ENCODE measurements around the gene PCK2.
A peak's percentile ranks its signal among the peaks of the same experiment; 100 is the strongest.

The PCK2 gene

GRCh38 chr14:24062216-24062980 lies 31.7 kb upstream of the PCK2 start:
- DNase-seq: no peak

DNA sequence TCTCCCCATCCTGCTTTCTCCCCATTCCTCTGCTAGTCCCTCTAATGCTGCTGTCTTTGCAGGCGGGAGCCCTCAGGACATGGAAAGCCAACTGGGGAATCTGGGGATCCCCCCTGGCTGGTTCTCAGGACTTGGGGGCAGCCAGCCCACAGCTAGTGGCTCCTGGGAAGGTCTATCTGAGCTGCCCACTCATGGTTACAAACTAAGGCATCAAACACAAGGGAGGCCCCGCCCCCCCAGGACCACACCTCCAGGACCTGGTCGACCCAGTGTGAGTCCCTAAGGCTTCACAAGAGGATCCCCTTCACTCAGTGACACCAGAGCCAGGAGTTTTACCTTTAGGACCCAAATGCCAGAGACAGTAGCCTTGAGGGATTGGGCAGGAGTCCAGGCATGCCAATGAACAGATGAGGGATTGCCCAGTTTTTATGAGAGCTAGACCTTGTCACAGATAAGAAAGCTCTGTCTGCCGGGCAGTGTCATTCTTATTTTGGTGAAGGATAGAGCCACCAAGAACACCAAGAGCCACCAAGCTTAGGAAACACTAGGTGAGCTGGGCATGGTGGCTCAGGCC lies 30.8 kb upstream of the PCK2 start:
- DNase-seq: no peak

GRCh38 chr14:24064091-24064795 lies 29.9 kb upstream of the PCK2 start:
- DNase-seq: no peak

DNA sequence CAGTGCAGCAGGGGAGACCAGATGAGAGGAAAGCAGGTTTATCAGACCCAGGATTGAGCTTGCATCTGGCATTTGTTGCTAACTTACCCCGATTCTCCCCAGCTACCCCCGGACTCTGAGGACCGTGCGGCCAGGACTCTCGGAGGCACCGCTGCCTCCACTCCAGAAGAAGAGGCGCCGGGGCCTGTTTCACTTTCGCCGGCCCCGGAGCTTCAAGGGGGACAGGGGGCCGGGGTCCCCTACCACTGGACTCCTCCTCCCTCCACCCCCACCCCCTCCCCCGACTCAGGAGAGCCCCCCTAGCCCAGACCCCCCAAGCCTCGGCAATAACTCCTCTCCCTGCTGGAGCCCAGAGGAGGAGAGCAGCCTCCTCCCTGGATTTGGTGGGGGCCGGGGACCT lies 29.3 kb upstream of the PCK2 start:
- DNase-seq: no peak

DNA sequence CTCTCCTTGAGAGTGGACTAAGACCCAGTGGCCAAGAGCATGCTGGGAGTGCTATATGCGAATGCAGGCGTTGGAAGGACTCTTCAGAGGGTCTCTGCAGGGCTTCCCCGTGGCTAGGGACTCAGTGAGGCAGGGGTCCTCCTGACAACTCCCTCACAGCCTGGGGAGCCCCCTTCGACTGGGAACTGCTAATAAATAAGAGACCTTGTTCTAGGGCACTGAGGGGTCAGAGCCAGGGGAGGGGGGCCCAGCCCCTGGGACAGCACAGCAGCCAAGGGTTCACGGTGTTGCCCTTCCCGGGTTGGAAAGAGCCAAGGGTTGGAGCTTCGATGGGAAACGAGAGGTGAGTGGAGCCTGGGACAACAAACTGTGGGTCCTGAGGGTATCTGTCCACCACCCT lies 28.7 kb upstream of the PCK2 start:
- DNase-seq: no peak

DNA sequence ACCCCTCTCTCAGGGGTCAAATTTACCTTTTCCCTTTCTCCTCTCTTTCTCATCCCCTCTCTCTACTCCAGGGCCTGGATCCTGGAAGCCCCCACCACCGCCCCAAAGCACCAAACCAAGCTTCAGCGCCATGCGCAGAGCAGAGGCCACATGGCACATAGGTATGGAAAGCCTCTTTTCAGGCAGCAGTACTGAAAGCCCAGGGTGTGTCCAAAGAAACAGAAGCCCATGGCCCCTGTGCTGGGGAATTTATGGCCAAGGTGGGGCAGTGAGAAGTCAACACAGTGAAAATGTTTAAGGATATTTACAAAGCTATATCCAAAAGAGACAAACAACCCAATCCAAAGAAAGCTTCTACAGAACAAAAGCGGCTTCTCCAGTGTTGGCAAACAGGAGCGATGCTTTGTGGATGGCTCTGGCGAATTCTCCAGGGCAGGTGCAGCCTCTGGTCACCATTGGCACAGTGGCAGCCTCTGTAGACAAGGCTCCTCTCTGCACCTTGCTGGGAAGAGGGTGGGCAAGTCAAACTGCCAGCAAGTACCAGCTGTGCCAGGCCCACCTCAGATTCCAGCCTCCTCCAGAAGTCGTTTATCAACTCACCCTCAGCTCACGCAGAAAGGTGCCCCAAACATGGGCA lies 27.5 kb upstream of the PCK2 start:
- DNase-seq: no peak

DNA sequence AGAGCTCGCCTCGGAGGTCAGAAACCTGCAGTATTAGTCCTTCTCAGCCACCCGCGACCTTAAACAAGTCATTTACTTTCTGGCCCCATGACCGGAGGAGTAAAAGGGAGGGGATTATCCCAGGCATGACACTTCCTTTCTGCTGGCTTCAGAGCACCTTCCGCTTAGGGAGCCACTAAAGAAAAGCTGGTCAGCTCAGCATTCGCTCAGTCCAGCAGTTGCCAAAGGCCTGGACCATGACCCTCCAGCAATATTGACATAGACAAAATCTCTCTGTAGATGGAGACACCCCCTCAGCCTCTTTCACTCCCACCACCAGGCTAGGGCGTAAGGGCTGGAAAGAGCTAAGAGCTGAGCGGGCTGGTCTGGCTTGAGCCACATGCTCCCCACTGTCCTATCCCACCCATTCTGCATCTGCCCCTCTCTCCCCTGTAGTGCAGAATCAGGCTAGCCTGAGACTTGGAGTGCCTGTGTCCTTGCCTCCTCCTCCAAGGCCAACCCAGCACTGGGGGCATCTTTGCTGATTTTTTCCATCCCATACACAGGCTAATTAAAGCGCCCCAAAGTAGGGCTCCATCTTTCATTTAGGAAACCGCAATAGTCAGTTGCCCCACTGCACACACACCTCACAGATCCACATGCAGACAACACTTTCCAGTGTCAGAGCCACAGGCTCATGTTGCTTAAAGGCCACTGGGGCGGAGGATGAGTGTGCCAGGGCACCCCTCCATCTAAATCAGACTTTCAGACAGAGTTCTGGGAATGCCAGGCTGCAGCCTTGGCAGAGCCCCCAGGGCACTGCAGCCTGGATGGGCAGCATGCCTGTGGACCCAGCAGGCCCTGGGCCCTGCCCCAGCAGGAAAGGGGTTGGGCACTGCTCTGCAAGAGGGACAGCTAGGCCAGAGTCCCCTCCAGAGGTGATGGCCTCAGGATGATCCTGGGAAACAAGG lies 26.7 kb upstream of the PCK2 start:
- DNase-seq: no peak

- no peak for DNase-seq
These were observed 25.2 kb upstream of the PCK2 start for GRCh38 chr14:24068711-24069410.

DNA sequence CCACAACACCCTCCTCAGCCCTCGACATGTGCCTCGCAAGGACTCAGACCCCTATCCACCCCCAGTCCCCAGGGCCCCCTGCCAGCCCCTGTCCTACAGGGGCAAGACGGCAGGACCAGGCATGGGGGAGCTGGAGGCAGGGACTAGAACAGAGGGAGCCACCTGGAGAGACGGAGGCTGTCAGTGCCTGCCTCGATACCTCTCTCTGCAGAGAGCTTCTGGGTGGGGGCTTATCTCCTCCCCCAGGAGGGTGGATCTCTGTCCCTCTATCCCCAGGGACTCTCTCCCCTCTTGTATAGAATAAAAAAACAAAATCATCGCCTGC lies 24.7 kb upstream of the PCK2 start:
- no peak for DNase-seq

DNA sequence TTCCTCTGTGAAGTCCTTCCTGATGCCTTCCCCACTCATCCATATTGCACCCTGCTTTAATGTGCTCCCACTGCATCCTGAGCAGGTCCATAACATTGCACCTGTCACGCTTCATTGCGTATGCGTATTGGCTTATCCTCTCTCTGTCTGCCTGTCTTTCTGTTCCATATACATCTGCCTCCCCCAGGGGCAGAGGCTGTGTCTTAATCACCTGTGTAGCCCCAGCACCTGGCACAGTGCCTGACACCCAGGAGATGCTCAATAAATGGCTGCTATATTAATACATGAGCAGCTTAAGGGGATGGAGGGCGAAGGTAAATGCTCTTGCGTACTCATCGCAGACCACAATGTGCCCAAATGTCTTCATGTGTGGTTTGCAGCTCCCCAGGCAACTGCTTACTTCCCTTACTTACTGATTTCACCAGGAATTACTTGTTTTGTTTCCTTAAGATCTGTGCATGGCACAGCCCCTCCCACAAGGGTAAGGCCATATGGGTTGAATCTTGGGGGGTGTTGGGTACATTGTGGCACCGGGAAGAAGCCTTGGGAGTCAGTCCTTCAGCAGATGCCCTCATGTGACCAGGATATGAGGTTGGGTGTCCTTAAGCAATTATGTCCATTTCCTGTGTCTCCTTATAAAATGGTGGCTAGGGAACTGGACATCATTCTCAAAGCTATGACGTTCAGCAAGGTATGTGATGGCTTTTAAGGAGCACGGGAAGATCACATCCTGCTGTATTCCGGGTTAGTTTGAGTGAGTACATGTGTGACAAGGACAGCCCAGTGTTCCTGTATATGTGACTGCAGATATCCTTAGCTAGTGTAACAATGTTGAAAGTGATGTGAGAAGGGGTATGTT lies 23.6 kb upstream of the PCK2 start:
- peak in 1 of 2 donors; percentile 14 for DNase-seq

DNA sequence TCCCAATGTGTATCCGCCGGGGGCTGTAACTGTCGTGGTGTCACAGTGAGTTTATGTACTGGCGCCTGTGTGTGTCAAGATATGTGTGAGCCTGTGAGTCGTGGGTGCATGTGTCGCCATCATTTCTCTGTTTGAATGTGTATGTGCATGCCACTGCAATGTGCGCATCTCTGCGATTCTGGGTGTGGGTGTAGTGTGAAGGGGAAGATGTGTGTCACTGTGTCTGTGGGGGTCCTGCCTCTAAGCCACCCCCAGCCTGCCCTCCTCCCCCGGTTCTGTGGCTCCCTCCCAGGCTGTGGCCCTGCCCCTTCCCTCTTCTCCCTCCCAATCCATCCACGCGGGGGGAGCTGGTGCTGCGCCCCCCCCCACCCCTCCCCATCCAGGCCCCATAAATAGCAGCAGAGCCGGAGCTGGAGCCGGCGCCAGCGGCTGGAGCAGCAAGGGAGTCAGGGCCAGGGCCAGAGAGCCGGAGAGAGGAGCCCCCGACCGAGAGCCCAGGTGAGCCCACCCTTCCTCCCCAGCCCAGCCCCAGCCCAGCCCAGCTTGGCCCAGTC lies 22.9 kb upstream of the PCK2 start, which contains the start of gene CPNE6:
TSS of gene CPNE6 (plus strand) at position 419 of the 554 bp plus-strand sequence. CDS start 1,375 bp downstream, outside the sequence.
- DNase-seq: peak; percentile 9 to 47

GRCh38 chr14:24071836-24072430 lies 22.2 kb upstream of the PCK2 start:
- no peak for DNase-seq

DNA sequence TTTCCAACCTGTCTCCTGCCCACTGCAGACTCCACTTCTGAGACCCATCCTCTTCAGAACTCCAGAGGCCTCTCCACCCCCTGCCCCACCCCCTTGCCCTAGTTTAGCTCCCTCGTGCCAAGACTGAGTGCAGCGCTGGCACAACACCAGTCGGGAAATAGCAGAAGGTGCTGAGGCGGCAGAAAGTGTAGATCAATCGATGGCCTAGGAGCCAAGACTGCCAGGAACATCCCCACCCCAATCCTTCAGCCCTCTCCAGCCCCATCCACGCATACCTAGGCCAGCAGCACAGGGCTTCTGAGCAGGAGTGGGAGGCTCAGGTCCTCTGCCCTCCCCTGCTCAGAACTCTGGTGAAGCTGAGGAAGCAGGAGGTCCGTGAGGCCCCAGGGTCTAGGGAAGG lies 21.7 kb upstream of the PCK2 start:
- no peak for DNase-seq

- no peak for DNase-seq
These were observed 20.9 kb upstream of the PCK2 start for GRCh38 chr14:24072881-24073877.

DNA sequence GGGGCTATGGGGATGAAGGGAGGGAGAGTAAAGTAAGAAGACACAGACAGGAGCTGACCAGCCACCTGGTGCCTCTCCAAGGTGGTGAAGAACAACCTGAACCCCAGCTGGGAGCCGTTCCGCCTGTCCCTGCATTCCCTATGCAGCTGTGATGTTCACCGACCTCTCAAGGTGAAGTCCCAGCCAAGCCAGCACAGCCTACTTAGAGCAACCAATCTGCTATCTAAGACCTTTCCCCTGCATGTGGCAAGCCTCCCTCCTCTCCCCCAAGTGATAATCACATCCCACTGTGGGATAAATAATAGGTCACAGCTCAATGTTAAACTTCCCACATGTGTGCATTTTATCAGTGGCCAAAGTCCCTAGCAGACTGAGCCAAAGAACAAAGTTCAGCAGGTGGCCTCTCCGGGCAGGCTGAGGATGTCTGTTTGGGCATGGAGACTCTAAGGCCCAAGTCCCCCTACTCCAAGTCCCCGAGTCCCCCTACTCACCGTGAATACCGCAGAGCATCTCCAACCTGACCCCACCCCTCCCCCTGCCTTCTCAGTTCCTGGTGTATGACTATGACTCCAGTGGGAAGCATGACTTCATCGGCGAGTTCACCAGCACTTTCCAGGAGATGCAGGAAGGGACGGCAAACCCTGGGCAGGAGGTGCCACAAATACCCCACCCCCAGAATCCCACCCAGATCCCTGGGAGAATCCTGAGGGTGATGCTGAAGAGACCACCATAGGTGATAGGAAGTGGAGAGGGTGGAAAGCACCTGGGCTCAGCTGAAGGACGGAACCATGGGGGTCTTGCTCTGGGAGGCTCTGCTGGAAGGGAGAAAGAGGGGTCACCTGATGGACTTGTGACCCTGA lies 19.3 kb upstream of the PCK2 start:
- peak in 1 of 2 donors; percentile 8 for DNase-seq

- DNase-seq: no peak
These were observed 18.4 kb upstream of the PCK2 start for GRCh38 chr14:24075485-24076301.

DNA sequence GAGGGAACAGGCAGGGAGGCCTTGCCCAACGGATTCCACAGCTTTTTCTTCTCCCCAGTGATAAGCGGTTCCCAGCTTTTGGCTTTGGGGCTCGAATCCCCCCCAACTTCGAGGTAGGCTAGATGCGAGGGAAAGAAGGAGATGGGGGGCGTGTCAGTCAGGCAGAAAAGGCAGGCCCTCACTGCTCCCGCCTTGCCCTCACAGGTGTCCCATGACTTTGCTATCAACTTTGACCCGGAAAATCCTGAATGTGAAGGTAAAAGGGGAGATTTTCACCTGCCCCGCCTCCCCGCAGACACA lies 17.9 kb upstream of the PCK2 start:
- no peak for DNase-seq

Data from inflammatory macrophage (primary cell).